CD4-positive, alpha-beta T cell treated with Interleukin-6 for 4 hours (primary cell): ENCODE measurements around the gene LRRTM4.
"Not testable (repeated sequence)": the region's sequence is repeated elsewhere in the genome, so short reads cannot be mapped to it uniquely, and the experiment has no call there.

ENCODE experiments used
- DNase-seq: peaks from one replicate; pipeline ENCODE4 v3.0.0-alpha.2; 2020; ENCODE audit warnings: mixed read lengths

LRRTM4 gene

DNA sequence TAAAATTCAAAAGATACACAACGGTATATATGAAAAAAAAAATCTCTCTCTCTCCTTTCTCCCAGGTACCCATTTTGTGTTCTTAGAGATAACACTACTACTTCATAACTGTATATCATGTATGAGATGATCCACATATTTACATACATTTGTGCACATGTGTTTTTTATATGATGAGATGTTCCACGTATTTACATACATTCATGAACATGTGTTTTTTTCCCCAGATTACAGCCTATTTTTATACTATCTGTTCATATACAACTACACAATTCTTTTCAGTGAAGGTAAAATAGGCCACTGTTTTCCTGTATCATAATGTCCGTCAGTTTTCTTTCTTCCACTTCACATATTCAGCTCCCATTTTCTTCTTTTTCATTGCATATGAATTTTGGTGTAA, 808.9 kb downstream of the LRRTM4 start:
- DNase-seq: no peak

DNA sequence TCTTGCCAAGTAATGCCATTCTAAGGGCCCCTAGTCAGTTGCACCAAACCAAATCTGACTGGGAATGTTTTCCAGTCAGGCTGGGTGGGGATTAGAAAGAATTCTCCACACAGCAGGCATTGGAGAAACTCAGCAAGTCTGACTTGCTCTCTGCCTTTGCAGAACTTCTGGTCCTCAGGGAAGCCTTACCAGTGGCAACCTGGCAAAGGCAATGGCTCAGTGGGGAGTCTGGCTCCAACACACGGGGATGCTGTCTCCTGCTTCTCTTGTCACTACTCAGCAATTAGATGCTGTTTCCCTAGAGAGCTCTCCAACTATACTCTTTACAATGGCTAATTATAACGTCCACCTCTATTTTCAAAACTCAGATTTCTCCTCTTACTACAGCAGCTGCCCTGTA, 810.7 kb downstream of the LRRTM4 start:
- no peak for DNase-seq

DNA sequence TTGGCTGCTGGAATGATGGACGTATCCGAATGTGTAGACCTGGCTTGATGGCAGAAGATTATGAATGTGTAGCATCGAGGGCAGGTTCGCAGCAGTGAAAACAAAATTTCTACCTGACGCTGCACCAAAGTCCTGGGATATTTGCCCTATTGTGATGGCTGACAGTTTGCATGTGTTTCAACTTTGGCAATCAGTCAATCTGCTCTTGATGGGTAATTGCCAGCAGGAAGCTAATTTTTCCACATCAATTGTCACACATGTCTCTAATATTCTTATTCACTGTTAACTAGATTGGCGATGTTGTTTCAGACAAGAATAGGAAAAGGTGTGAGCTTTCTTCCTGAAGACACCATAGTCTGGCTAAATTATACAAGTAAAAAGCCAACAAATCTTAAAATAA, 821.3 kb downstream of the LRRTM4 start:
- no peak for DNase-seq

DNA sequence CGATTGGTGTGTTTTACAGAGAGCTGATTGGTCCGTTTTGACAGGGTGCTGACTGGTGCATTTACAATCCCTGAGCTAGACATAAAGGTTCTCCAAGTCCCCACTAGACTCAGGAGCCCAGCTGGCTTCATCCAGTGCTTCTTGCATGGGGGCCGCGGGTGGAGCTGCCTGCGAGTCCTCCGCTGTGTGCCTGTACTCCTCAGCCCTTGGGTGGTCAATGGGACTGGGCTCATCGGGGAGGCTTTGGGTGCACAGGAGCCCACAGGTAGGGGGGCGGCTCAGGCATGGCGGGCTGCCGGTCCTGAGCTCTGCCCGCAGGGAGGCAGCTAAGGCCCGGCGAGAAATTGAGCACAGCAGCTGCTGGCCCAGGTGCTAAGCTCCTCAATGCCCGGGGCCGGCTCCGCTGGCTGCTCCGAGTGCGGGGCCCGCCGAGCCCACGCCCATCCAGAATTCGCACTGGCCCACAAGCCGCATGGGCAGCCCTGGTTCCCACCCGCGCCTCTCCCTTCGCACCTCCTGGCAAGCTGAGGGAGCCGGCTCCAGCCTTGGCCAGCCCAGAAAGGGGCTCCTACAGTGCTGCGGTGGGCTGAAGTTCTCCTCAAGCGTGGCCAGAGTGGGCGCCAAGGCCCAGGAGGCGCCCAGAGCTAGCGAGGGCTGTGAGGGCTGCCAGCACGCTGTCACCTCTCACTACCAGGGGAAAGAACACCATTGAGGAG, 824.0 kb downstream of the LRRTM4 start:
- DNase-seq: not testable (repeated sequence)
